OCI-LY3 (cell line): ENCODE results near the gene APELA.
"Not testable (repeated sequence)": the region's sequence is repeated elsewhere in the genome, so short reads cannot be mapped to it uniquely, and the experiment has no call there.

Experiments
- H2AFZ ChIP-seq: fragments of 200-600, 300-600 bp; shearing (Covaris generic); 2 replicates; pipeline ENCODE4 v1.6.0; 2014; ENCODE audit warnings: antibody characterized with exemption, low read depth, low read length
- H3K27ac ChIP-seq: fragments of 200-600, 300-600 bp; sonication (generic); 2 replicates; pipeline ENCODE4 v1.5.1; 2014; ENCODE audit warnings: mild to moderate bottlenecking, low read length, moderate library complexity, mixed read lengths
- H3K27me3 ChIP-seq: fragments of 200-600, 300-600 bp; sonication (generic); 2 replicates; pipeline ENCODE4 v1.6.1; 2014; ENCODE audit warnings: low read depth, low read length, mixed read lengths
- H3K36me3 ChIP-seq: fragments of 200-600, 300-600 bp; sonication (generic); replicated peaks from 2 replicates; pipeline ENCODE3; 2014; ENCODE audit warnings: low read depth, low read length, mixed read lengths
- H3K4me1 ChIP-seq: fragments of 300-600, 200-600 bp; sonication (generic); 2 replicates; pipeline ENCODE4 v1.6.1; 2014; ENCODE audit warnings: low read length, mixed read lengths
- H3K4me2 ChIP-seq: fragments of 200-600, 300-600 bp; sonication (generic); 2 replicates; pipeline ENCODE4 v1.6.1; 2014; ENCODE audit warnings: low read length, mixed read lengths
- H3K4me3 ChIP-seq: fragments of 300-600, 200-600 bp; sonication (generic); 2 replicates; pipeline ENCODE4 v1.5.1; 2014; ENCODE audit warnings: antibody characterized with exemption, mild to moderate bottlenecking, low read length, moderate library complexity
- H3K79me2 ChIP-seq: fragments of 300-600, 200-600 bp; shearing (Covaris generic); 2 replicates; pipeline ENCODE4 v1.6.1; 2014; ENCODE audit warnings: mild to moderate bottlenecking, low read length, mixed read lengths
- H3K9ac ChIP-seq: fragments of 300-600, 200-600 bp; shearing (Covaris generic); 2 replicates; pipeline ENCODE4 v1.6.0; 2014; ENCODE audit warnings: mild to moderate bottlenecking, low read length, moderate library complexity
- H3K9me3 ChIP-seq: fragments of 200-600, 300-600 bp; shearing (Covaris generic); 2 replicates; pipeline ENCODE4 v1.6.1; 2014; ENCODE audit warnings: low read length, mixed read lengths; ENCODE audit not compliant: insufficient read depth
- H4K20me1 ChIP-seq: fragments of 200-600, 300-600 bp; sonication (generic); 2 replicates; pipeline ENCODE4 v1.6.1; 2016; ENCODE audit warnings: low read length, mixed read lengths; ENCODE audit not compliant: insufficient read depth
- CTCF ChIP-seq: fragments of 200-600, 300-600 bp; sonication (generic); IDR thresholded peaks from 2 replicates; pipeline ENCODE4 v1.5.1; 2014; ENCODE audit warnings: antibody characterized with exemption, low read length, low read depth
- EZH2phosphoT487 ChIP-seq: fragments of 200-600 bp; shearing (Covaris generic); IDR thresholded peaks from 2 replicates; pipeline ENCODE4 v1.6.1; 2018; ENCODE audit warnings: antibody characterized with exemption, mixed run types, low read depth

Gene APELA

DNA sequence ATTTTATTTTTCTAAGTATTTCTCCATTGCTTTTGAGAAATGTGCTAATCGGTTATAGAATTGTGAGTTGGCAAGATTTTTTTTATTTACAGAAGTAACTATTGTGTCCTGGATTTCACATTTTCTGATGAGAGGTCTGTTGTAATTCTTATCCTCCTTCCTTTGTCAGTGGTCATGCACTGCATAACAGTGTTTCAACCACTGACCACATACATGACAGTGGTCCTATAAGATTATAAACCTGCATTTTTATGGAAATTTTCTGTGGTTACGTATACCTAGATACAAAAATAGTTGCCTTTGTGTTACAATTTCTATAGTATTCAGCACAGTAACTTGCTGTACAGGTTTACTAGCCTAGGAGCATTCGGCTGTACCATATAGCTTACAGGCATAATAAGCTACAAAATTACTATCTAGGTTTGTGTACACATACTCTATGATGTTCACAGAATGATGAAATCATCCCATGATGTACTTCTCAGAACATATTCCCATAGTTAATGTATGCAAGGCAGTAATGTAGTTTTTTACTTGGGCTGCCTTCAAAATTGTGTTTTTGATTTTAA lies 47.8 kb downstream of the APELA start:
- Histone ChIP-seq H3K79me2 (no peaks in the 10 kb centered on the region), H3K4me2 (no peak overlapping the region), H3K27ac (no peak overlapping the region), H3K9ac (no peak overlapping the region), H3K4me1 (no peaks in the 10 kb centered on the region), H4K20me1 (no peaks in the 10 kb centered on the region), H2AFZ (no peak overlapping the region), H3K4me3 (no peak overlapping the region), H3K9me3 (no peaks in the 10 kb centered on the region), H3K36me3 (no peaks in the 10 kb centered on the region), H3K27me3 (no peaks in the 10 kb centered on the region)
- no peak for TF ChIP-seq EZH2phosphoT487
- TF ChIP-seq CTCF: no peak

DNA sequence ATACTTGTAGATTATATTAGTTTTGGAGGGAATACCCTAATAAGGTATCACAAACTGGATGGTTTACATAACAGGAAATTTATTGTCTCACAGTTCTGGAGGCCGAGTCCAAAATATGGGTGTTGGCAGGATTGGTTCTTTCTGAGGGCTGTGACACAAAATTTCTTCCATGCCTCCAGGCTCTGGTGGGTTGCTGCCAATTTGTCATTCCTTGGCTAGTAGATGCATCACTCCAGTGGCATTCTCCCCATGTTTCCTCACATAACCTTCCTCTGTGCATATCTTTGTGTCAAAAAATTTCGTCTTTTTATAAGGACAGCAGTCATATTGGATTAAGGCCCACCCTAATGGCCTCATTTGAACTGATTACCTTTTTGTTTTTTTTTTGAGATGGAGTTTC lies 49.3 kb downstream of the APELA start:
- no peak overlapping the region for H2AFZ ChIP-seq
- H3K4me1 ChIP-seq: no peaks in the 10 kb centered on the region
- no peaks in the 10 kb centered on the region for H3K79me2 ChIP-seq
- no peaks in the 10 kb centered on the region for H3K9me3 ChIP-seq
- no peaks in the 10 kb centered on the region for H3K36me3 ChIP-seq
- TF ChIP-seq CTCF (no peak), EZH2phosphoT487 (no peak)
- H4K20me1 ChIP-seq: no peaks in the 10 kb centered on the region
- H3K27me3 ChIP-seq: no peaks in the 10 kb centered on the region
- H3K4me3 ChIP-seq: no peak overlapping the region
- H3K9ac ChIP-seq: no peak overlapping the region
- no peak overlapping the region for H3K4me2 ChIP-seq
- H3K27ac ChIP-seq: no peak overlapping the region

- H3K9me3 ChIP-seq, H3K36me3 ChIP-seq, H3K27ac ChIP-seq, H3K79me2 ChIP-seq, H3K4me1 ChIP-seq, H3K4me2 ChIP-seq, H2AFZ ChIP-seq, H3K4me3 ChIP-seq, H4K20me1 ChIP-seq, H3K27me3 ChIP-seq, H3K9ac ChIP-seq: not testable (repeated sequence)
Observed at GRCh38 chr4:164927101-164927500, 50.1 kb downstream of the APELA start.

GRCh38 chr4:164930647-164931046 lies 53.7 kb downstream of the APELA start:
- Histone ChIP-seq H4K20me1 (no peaks in the 10 kb centered on the region), H3K27ac (no peak overlapping the region), H3K4me1 (peaks cover 5% of the 10 kb centered on the region), H3K79me2 (no peaks in the 10 kb centered on the region), H3K36me3 (no peaks in the 10 kb centered on the region), H3K27me3 (no peaks in the 10 kb centered on the region), H2AFZ (no peak overlapping the region), H3K4me3 (no peak overlapping the region), H3K4me2 (no peak overlapping the region), H3K9ac (no peak overlapping the region), H3K9me3 (no peaks in the 10 kb centered on the region)
- TF ChIP-seq EZH2phosphoT487: no peak
- TF ChIP-seq CTCF: no peak
